H1 (cell line): ENCODE data around the gene F2RL2. TPM values are rescaled to one million over a fixed set of nuclear protein-coding genes. Genes with fewer than 3 reads are reported as not detected.

Experiments used
- CHD7 ChIP-seq: fragments of 300-600 bp; sonication (generic); IDR thresholded peaks from 2 replicates; pipeline ENCODE4 v1.7.1; 2012; ENCODE audit warnings: low read length, moderate library complexity, mild to moderate bottlenecking, inconsistent platforms; ENCODE audit not compliant: insufficient replicate concordance
- GABPA ChIP-seq: IDR thresholded peaks from 2 replicates; pipeline ENCODE4 v1.6.1; 2011; ENCODE audit warnings: mild to moderate bottlenecking, low read length, moderate library complexity, borderline replicate concordance; ENCODE audit not compliant: insufficient read depth
- TAF7 ChIP-seq: optimal IDR thresholded peaks from 2 replicates; pipeline ENCODE3; 2011; ENCODE audit warnings: low read depth, mild to moderate bottlenecking, inconsistent platforms, low read length, moderate library complexity, borderline replicate concordance
- polyA plus RNA-seq, 7 experiments: library from polyadenylated mRNA; depleted of rRNA in 3 of 7; stranded (reverse) in 5 of 7; unstranded in 2 of 7; fragments of >200 nt in 5 of 7; fragments of 200-250 nt in 2 of 7; gene quantifications; 1 replicate in 5 of 7; 2 replicates in 1 of 7; 4 replicates in 1 of 7; pipeline versions ENCODE4 v1.2.1 to v1.2.3, GENCODE V29; 2011 to 2013; ENCODE audit warnings: missing spikeins in 2 of 7, mixed read lengths in 2 of 7
- total RNA-seq: library from RNA; stranded (reverse); fragmentation: NEBNext Ultra II Directional; extraction: Animal tissue kit (Norgen Biotek cat#: 25700); gene quantifications from 2 replicates; pipeline ENCODE4 v1.2.1, GENCODE V29; 2021

The F2RL2 gene
- total and polyA plus RNA-seq, 2 of the 8 experiments (the other 6 are each of a cell fraction or from before 2014, with no cell fraction given) = 0.03 to 0.07 TPM

GRCh38 chr5:76660360-76660759 is 37.2 kb upstream of the F2RL2 start (continued):
- TF ChIP-seq CHD7 (no peak), TAF7 (no peak), GABPA (no peak)
